IgD-negative memory B cell (primary cell): ENCODE data around the gene PDE11A. TPM values are rescaled to one million over a fixed set of nuclear protein-coding genes. Genes with fewer than 3 reads are reported as not detected.

Source experiments
- H3K27ac Mint-ChIP-seq, 3 donors: one replicate each; pipeline ENCODE4 v1.8.0; 2020 to 2022; ENCODE audit warnings: mild to moderate bottlenecking in 3 of 3, mixed read lengths in 3 of 3, moderate library complexity in 1 of 3
- H3K27me3 Mint-ChIP-seq: one replicate; pipeline ENCODE4 v1.8.0; 2021; ENCODE audit warnings: mixed read lengths
- H3K36me3 Mint-ChIP-seq: one replicate; pipeline ENCODE4 v1.8.0; 2020; ENCODE audit warnings: mild to moderate bottlenecking, mixed read lengths
- H3K4me1 Mint-ChIP-seq, 3 donors: one replicate each; pipeline ENCODE4 v1.8.0; 2020 to 2022; ENCODE audit warnings: mixed read lengths in 3 of 3, mild to moderate bottlenecking in 1 of 3
- H3K4me3 Mint-ChIP-seq, 4 donors: one replicate each; pipeline ENCODE4 v1.8.0; 2020 to 2022; ENCODE audit warnings: mild to moderate bottlenecking in 4 of 4, mixed read lengths in 4 of 4, moderate library complexity in 3 of 4
- H3K9me3 Mint-ChIP-seq, 3 donors: one replicate each; pipeline ENCODE4 v1.8.0; 2020 to 2021; ENCODE audit warnings: mixed read lengths in 3 of 3, mild to moderate bottlenecking in 1 of 3
- polyA plus RNA-seq: library from polyadenylated mRNA; unstranded; fragments of 300-500 nt; fragmentation: Illumina TruSeq; gene quantifications from one replicate; pipeline ENCODE4 v1.2.3, GENCODE V29; 2021

The PDE11A gene
- polyA plus RNA-seq, 1 donor from 2014 or later, result not detected

DNA sequence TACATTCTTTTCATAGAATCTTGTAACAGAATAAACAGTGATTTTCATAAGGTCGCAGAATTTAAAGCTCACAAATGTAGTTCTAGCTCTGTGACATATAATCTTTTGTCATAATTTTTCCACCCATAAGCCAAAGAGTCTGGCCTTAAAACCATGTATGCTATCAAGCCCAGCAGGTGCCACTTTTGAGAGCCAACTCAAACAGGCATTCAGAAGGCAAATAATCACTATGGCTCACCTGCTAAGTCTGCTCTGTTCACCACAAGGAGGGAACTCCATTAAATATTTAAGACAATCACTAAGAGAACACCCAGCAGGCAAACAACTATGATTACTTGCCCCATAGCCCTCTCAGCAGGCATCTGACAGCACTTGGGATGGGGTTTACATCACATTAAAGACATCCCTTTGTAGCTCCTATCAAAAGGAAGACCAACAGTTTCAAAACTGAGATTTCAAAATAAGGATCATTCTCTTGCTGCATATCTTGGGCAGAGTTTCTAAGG lies 241.6 kb downstream of the PDE11A start:
- Mint-ChIP-seq H3K27me3 (peaks cover 1% of the 10 kb centered on the region), H3K4me1 (no peaks in the 10 kb centered on the region), H3K9me3 (no peaks in the 10 kb centered on the region), H3K36me3 (no peaks in the 10 kb centered on the region), H3K27ac (no peak overlapping the region), H3K4me3 (no peak overlapping the region)

DNA sequence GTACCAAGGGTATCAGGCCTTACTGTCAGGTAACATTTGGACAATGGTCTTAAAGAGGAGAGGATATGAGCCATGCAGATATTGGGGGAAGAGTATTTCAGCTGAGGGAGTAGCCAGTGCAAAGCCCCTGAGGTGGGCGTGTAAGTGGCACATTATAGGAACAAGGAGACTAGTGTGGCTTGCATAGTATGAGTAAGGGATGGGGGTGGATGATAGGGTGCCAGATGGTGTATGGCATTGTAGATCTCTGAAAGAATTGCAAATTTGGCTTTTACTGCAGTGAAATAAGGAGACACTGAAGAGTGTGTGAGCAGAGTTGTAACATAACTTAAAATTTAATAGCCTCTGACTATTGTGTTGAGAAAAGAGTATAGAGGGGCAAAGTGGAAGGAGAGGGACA lies 244.0 kb downstream of the PDE11A start:
- Mint-ChIP-seq H3K27ac (no peak overlapping the region), H3K36me3 (no peaks in the 10 kb centered on the region), H3K9me3 (no peaks in the 10 kb centered on the region), H3K4me1 (no peaks in the 10 kb centered on the region), H3K4me3 (no peak overlapping the region), H3K27me3 (peaks cover 1% of the 10 kb centered on the region)

DNA sequence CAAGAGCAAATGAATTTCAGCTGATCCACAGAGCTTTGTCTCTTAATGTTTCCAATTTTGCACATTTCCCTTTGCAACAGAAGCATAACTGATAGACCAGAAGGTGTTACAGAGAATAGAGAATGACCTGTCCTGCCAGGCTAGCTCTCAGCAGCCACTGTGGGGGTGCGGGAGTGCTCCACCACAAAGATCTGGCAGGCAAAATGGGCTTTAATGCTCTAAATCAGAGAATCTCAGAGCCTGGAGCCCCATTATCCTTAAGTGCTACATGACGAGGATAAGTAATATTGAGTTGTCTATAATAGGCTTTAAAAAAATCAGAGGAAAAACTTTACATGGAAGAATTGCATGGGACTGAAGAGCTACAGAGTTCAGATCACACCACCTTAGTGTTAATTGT lies 245.7 kb downstream of the PDE11A start:
- H3K9me3 Mint-ChIP-seq, result no peaks in the 10 kb centered on the region
- H3K36me3 Mint-ChIP-seq, result no peaks in the 10 kb centered on the region
- H3K27ac Mint-ChIP-seq, result no peak overlapping the region
- H3K27me3 Mint-ChIP-seq, result peaks cover 1% of the 10 kb centered on the region
- H3K4me3 Mint-ChIP-seq, result no peak overlapping the region
- no peaks in the 10 kb centered on the region for H3K4me1 Mint-ChIP-seq

DNA sequence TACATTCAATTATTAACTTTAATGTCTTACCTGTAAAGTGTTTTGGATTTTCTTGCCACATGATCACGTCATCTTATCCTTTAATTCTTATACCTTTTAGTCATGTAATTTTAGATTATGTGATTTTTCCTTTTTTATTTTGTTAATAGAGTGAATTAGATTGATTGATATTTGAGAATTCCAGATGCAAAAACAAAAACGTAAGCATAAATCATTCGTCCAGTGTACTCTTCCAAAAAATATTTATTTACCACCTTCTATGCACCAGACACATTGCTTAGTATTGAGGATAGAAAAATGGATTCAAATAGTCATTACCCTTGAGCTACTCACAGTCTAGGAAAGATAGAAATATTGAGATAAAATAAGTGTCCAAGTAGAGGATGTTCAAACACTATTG lies 249.6 kb downstream of the PDE11A start:
- Mint-ChIP-seq H3K4me1 (no peaks in the 10 kb centered on the region), H3K4me3 (no peak overlapping the region), H3K27ac (no peak overlapping the region), H3K9me3 (no peaks in the 10 kb centered on the region), H3K27me3 (peaks cover 1% of the 10 kb centered on the region), H3K36me3 (no peaks in the 10 kb centered on the region)

DNA sequence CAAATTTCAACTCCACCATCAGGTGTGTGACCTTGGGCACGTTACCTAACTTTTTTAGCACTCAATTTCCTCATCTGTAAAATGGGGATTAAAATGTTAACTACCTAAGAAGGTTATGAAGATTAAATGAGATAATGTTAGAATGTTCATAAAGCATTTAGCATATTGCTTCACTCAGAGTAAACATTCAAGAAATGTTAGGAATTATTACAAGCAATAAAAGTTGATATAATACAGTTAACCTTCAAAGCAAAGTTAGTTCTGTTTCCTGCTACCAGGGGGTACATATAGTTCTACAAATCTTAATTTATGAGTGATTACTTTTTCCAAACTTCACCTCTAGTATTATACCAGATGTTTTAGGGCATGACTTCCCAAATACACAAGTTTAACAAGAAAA lies 254.2 kb downstream of the PDE11A start:
- H3K4me1 Mint-ChIP-seq, result no peaks in the 10 kb centered on the region
- H3K9me3 Mint-ChIP-seq, result no peaks in the 10 kb centered on the region
- H3K4me3 Mint-ChIP-seq, result no peak overlapping the region
- H3K36me3 Mint-ChIP-seq, result no peaks in the 10 kb centered on the region
- H3K27me3 Mint-ChIP-seq, result peaks cover 11% of the 10 kb centered on the region
- no peak overlapping the region for H3K27ac Mint-ChIP-seq

DNA sequence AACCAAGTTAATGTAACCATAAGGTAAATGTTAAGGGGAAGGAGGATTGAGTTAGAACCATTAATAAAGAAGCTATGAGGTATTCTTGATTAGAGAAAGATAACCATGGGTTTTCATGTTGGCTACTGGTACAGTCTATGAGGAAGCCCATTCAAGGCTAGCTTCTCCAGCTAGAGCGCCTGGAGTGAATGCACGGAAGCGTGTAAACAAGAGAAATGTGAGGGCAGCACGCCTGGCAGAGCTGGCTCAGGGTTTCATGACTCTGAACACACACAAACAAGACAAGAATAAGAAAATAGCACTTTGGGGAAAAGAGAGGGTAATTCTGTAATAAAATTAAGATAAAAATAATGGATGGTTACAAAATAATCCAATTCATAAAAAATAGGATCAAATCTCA lies 255.3 kb downstream of the PDE11A start:
- Mint-ChIP-seq H3K27ac (no peak overlapping the region), H3K4me1 (no peaks in the 10 kb centered on the region), H3K36me3 (no peaks in the 10 kb centered on the region), H3K9me3 (no peaks in the 10 kb centered on the region), H3K27me3 (peaks cover 12% of the 10 kb centered on the region), H3K4me3 (no peak overlapping the region)

DNA sequence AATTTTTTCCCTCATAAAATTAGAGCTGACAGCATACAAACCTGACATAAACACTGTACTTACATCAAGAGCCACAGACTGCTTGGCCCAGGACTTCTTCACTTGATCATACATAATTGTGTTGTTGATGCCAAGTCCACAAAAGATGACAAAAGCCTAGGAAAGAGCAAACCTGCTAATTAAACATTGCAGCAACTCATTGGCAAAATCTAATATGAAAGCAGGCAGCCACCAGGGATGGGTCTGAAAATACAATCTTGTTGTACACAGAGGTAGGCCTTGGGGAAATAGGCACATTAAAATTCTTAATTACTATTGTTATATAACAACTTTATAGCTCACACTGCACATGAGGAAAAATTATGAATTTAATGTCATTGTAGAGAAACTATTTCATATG lies 255.8 kb downstream of the PDE11A start:
- Mint-ChIP-seq H3K36me3 (no peaks in the 10 kb centered on the region), H3K9me3 (no peaks in the 10 kb centered on the region), H3K27ac (no peak overlapping the region), H3K4me1 (no peaks in the 10 kb centered on the region), H3K27me3 (peaks cover 12% of the 10 kb centered on the region), H3K4me3 (no peak overlapping the region)

DNA sequence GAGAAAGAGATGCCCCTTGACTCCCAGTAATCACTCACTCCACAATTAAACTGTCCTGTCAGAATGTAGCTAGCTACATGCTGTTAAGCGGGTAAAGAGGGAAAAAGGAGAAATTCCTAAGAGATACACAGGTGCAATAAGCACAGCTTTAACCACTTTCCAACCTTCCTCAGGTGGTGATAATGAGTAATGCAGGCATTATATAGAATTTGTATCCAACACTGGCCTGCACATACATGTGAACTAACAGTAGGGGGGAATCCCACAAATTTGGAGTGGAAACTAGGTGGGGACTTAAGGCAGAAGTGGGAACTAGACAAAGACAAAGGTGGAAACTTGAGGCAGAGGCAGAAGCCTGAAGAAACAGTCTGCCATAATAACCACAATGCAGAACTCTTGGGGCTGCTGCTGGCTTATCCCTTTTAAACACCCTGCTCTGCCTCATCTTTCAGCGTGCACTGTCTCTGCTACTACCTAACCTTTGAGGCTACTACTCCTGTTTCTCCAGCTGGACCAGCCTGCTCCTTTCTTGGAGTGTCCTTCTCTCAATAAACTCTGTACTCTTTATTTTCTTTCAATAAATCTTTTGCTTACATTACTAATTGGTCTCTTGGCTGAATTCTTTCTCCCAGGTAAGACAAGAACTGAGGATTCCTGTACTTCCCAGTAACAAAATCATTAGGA lies 259.7 kb downstream of the PDE11A start:
- H3K36me3 Mint-ChIP-seq, result no peaks in the 10 kb centered on the region
- peaks cover 0 to 1% (median 0%) of the 10 kb centered on the region in 3 donors for H3K9me3 Mint-ChIP-seq
- H3K27ac Mint-ChIP-seq, result no peak overlapping the region
- H3K4me3 Mint-ChIP-seq, result no peak overlapping the region
- H3K4me1 Mint-ChIP-seq, result no peaks in the 10 kb centered on the region
- H3K27me3 Mint-ChIP-seq, result peaks cover 15% of the 10 kb centered on the region

DNA sequence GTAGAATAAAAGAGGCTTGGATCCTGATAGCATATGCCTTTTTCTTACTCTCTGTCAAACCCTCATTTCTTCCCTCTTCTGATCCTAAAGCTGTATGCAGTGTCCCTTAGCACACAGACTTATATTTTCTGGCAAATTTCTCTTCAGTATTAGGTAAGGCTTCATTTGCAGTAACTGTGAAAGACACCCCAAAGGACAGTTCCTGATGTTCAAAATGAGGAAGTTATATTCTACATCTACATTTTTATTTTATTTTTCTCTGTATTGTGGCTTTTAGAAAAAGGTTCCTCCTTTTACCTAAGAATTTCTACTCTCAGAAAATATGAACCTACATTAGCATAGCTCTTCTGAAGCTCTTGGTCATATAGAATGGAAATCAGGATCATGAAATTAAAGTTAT lies 261.7 kb downstream of the PDE11A start:
- no peaks in the 10 kb centered on the region for H3K4me1 Mint-ChIP-seq
- H3K4me3 Mint-ChIP-seq, result no peak overlapping the region
- peaks cover 0 to 5% (median 0%) of the 10 kb centered on the region in 3 donors for H3K9me3 Mint-ChIP-seq
- H3K27me3 Mint-ChIP-seq, result peaks cover 15% of the 10 kb centered on the region
- H3K27ac Mint-ChIP-seq, result no peak overlapping the region
- no peaks in the 10 kb centered on the region for H3K36me3 Mint-ChIP-seq

DNA sequence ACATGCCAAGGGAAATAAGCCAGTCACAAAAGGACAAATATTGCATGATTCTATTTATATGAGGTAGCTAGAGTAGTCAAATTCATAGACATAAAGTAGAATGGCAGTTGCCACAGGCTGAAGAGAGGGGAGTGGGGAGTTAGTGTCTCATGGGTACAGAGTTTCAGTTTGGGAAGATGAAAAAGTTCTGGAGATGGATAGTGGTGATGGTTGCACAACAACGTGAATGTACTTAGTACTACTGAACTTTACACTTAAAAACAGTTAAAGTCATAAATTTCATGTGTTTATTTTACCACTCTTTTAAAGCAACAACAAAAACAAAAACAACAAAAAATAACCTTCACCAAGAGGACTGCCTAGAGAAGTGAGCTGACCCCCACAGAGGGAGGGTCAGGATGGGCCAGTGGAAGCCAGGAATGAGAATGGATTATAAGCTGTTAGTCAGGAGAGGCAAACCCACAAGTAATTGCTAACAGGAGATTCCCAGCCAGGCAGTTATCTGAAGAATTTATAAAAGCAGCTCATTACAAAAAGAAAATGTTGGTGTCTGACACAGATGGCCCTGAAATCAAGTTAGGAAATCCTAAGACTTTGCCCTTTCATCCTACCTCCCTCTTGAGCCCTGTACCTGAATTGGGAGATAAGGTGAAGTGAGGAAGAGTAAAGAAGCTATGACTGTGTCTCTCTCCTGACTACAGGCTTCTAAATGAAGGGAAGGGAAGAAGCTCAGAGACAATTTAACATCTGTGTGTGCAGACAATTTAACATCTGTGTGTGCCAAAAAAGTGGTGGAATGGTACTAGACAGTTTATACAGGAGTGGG lies 263.4 kb downstream of the PDE11A start:
- Mint-ChIP-seq H3K27ac (no peak overlapping the region), H3K36me3 (no peaks in the 10 kb centered on the region), H3K4me3 (no peak overlapping the region), H3K4me1 (no peaks in the 10 kb centered on the region), H3K9me3 (peaks cover 0 to 9% (median 0%) of the 10 kb centered on the region in 3 donors), H3K27me3 (peaks cover 8% of the 10 kb centered on the region)

DNA sequence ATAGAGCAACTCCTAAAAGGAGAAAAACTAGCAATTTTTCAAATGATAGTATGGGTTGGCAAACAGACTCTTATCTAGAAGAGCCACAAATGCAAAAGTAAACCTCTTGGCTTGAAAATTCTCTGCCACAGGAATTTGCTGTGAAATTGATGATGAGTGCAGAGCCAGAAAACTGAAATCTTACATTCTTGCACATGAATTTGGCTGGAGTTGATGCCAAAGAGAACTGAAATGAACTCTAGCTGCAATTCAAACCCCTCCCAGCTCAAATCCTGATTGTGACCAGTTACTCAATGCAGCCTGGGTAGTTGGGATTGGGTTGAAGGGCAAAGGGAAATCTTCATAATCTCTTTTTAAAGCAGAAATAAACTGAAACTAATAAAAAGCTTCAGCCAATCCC lies 266.6 kb downstream of the PDE11A start:
- peaks cover 3% of the 10 kb centered on the region for H3K27me3 Mint-ChIP-seq
- H3K27ac Mint-ChIP-seq, result no peak overlapping the region
- peaks cover 0 to 10% (median 0%) of the 10 kb centered on the region in 3 donors for H3K9me3 Mint-ChIP-seq
- no peaks in the 10 kb centered on the region for H3K36me3 Mint-ChIP-seq
- H3K4me3 Mint-ChIP-seq, result no peak overlapping the region
- no peaks in the 10 kb centered on the region for H3K4me1 Mint-ChIP-seq

DNA sequence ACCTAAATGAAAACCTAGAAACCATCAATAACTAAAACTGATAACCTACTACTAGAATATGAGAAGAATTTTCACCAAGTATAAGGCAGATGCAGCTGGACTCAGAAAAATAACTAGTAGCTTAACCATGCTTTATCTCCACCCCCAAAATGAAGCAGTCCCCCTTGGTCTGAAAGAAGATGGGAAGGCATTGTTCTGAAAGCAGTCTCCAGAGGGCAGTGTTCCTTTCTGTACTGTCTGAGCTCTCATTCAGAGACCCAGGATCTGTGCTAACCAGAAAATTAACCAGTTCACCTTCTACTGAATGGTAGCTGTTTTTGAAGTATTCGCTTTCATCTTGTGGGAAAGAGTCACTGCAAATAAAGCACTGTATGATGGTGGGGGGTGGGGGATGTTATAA lies 273.0 kb downstream of the PDE11A start:
- no peaks in the 10 kb centered on the region for H3K4me1 Mint-ChIP-seq
- peaks cover 7% of the 10 kb centered on the region for H3K27me3 Mint-ChIP-seq
- peaks cover 0 to 2% (median 0%) of the 10 kb centered on the region in 3 donors for H3K9me3 Mint-ChIP-seq
- no peak overlapping the region for H3K27ac Mint-ChIP-seq
- no peaks in the 10 kb centered on the region for H3K36me3 Mint-ChIP-seq
- no peak overlapping the region for H3K4me3 Mint-ChIP-seq

DNA sequence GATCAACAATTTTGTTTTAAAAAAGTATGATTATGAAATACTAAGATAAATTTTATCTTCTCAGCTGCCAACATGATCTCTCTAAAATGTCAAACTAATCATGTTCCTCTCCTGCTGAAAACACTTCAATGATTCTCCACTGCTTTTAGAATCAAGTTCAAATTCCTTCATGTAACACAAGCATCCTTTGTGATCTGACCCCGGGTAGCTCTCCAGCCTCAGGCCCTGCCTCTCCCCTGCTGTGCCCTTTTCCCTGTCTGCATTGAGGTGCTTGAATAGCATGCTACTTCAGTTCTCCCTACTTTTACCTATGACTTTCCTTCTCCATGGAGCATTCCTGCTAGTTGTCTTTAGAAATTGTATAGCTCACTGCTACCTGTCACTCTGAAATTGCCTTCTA lies 274.8 kb downstream of the PDE11A start:
- Mint-ChIP-seq H3K9me3 (no peaks in the 10 kb centered on the region), H3K4me3 (no peak overlapping the region), H3K36me3 (no peaks in the 10 kb centered on the region), H3K4me1 (no peaks in the 10 kb centered on the region), H3K27me3 (peaks cover 7% of the 10 kb centered on the region), H3K27ac (no peak overlapping the region)

DNA sequence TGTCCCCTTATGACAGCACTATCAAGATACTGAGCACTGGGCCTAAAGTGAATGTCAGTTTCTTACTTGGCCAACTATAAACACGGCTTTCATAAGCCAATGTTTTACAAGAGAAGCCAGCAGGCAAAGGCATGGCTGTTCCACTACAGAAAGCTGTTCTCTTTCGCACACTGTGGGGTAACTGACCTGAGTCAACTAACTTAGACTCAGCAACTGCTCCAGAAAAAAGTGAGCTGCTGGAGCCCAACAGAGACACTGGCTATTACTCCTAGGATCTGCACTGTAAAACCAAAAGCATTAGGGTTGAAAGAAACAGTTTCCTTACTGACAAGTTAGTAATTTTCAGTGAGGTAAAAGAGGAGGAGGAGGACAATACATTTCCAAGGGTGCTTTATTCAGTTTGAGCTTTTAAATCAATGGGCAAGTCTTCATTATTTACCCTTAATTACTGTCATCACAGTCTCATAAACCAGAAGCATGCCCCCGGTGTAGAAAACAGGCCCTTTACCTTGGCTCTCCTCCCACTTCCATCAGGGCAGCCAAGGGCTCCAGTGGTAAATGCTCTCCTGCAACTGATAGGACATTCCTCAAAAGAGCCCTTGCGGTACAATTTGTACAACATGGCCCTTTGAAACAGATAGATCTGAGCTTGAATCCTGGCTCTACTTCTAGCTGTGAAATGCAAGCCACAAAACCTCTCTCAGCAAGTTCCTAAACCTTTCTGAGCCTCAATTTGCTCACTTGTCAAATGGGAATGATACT lies 275.7 kb downstream of the PDE11A start:
- no peaks in the 10 kb centered on the region for H3K36me3 Mint-ChIP-seq
- H3K27ac Mint-ChIP-seq, result no peak overlapping the region
- H3K4me3 Mint-ChIP-seq, result no peak overlapping the region
- peaks cover 6% of the 10 kb centered on the region for H3K27me3 Mint-ChIP-seq
- H3K9me3 Mint-ChIP-seq, result no peaks in the 10 kb centered on the region
- H3K4me1 Mint-ChIP-seq, result no peaks in the 10 kb centered on the region

DNA sequence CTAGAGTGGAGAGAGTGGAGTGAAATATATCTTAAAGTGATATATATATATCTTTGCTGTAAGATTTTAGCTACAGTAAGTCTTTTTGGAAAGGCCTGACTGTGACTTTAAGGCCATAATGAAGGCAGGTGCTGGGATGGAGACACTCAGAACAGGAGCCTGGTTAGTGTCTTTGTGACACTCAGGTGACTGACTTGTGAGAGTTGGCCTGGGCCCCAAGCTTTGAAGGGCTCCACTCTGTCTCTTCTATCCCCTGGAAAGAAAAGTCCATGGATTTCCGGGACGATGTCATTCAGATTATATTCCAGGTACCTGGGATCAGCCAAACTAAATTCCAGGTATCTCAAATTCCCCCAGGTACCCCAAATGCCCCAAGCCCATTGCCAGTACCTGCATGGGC lies 276.6 kb downstream of the PDE11A start:
- Mint-ChIP-seq H3K36me3 (no peaks in the 10 kb centered on the region), H3K27ac (no peak overlapping the region), H3K4me3 (no peak overlapping the region), H3K4me1 (no peaks in the 10 kb centered on the region), H3K27me3 (peaks cover 6% of the 10 kb centered on the region), H3K9me3 (no peaks in the 10 kb centered on the region)
